HG02798 (cell line): ENCODE measurements around the gene HEXD.

Source experiments
- ATAC-seq: cut with Tn5 transposase; IDR thresholded peaks from one replicate; pipeline ENCODE4 v1.9.1; 2021; ENCODE audit warnings: mild to moderate bottlenecking; ENCODE audit not compliant: unreplicated experiment, poor library complexity

Gene HEXD

GRCh38 chr17:82412535-82413520 is 5.3 kb upstream of the HEXD start:
- no peak for ATAC-seq

DNA sequence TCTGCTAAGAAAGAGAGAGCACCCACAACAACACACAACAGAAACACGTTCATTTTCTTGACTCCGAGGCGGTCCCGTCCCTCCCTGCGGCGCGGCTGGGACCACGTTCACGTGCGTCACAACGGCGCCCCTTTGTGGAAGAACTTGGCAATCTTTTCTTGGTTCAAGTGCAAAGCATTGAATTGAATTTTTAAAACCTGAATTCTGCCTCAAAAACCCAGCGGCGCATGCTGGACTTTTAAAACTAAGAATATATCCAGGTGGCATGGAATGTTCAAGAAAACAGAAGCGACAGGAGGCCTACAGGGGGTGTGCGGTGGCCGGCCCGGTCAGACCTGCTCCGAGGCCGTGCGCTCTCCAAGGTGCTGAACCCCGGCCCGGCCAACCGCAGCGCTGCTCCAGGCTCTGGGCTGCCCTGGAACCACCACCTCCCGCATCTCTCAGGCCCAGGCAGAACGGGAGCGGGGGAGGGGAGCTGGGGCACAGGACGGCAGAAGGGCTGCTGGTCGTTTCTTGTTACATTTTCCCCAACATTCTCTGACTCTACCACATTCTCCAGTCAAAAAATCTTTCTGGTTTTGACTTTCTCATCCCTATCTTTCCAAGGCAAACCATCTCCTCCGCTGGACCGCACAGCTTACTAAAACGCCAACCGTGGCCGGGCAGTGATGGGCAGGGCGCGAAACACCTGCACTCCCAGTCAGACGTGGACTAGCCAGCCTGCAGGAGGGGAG is 3.4 kb upstream of the HEXD start:
- ATAC-seq = no peak

DNA sequence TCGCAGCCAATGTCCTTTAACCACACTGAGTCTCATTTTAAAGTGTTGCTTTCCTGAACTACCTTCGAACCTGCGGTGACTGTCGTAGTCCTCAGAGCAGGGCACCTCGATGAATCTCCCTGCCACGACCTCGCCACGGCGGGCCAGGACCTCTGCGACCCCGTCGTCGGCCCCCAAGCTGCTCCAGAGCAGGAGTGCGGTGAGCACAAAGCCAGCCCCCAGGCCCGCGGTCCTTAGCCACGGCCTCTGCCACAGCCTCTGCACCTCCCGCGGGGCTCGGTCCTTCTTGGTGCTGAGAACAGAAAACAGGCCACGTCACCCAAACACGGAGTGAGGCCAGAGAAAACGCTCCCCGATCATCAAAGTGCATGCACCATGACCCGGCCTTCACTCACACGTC is 2.8 kb upstream of the HEXD start:
- ATAC-seq = no peak

DNA sequence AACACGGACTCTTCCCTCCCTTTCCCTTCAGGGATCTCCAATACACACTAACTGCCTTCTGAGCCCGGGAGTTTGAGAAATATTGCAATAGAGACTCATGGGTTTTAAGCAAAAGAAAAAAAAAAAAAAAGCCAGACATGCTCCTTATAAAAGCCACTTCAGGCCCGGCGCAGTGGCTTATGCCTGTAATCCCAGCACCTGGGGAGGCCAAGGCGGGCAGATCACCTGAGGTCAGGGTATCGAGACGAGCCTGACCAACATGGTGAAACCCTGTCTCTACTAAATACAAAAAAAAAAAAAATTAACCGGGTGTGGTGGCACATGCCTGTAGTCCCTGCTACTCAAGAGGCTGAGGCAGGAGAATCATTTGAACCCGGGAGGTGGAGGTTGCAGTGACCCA is 2.4 kb upstream of the HEXD start:
- ATAC-seq = no peak

DNA sequence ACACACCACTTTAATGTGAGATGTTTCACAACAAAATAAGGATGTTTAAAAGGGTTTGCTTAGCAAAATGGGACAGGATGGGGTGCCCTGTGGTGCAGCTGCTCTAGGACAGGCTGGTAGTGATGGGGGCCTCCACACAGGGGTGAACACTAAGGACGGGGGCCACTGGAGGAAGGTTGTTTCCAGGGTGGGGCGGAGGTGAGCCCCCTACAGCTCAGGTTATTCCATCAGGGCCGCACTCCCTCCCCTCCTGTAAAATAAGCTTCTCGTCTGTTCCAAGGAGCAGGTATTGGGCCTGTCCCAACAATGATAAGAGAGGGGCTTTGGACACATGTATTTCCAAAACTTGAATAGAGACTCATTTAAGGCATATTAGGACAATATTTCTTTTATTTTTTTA is 1.9 kb upstream of the HEXD start:
- ATAC-seq = no peak

DNA sequence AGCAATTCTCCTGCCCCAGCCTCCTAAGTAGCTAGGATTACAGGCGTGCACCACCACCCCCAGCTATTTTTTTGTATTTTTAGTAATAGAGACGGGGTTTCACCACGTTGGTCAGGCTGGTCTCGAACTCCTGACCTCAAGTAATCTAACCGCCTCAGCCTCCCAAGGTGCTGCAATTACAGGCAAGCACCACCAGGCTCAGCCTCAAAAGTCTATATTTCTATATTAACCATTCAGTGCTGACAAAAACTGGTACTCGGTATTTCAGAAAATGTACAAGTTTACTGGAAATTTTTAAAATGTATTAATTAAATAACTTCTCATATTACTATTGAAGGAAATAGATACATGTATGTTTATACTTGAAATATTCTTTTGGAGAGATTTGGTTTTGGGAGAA is 1.4 kb upstream of the HEXD start:
- no peak for ATAC-seq

DNA sequence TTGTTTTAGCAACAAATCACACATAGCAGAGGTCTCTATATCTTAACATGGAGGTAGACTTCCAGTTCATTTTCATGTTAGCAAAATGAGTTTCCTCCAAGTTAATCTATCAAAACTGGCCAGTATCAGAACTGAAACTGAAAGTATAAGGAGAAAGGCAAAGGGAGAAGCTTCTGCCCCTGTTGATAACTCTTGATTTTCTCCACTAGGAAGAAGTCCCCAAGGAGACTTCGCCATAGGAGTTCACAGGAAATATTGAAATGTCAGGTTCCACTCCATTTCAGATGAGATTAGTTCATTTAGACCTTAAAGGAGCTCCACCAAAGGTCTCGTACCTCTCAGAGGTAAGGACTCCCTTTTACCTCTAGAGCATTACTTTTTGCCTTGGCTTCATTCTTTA is 1.4 kb downstream of the HEXD start:
- ATAC-seq = no peak

DNA sequence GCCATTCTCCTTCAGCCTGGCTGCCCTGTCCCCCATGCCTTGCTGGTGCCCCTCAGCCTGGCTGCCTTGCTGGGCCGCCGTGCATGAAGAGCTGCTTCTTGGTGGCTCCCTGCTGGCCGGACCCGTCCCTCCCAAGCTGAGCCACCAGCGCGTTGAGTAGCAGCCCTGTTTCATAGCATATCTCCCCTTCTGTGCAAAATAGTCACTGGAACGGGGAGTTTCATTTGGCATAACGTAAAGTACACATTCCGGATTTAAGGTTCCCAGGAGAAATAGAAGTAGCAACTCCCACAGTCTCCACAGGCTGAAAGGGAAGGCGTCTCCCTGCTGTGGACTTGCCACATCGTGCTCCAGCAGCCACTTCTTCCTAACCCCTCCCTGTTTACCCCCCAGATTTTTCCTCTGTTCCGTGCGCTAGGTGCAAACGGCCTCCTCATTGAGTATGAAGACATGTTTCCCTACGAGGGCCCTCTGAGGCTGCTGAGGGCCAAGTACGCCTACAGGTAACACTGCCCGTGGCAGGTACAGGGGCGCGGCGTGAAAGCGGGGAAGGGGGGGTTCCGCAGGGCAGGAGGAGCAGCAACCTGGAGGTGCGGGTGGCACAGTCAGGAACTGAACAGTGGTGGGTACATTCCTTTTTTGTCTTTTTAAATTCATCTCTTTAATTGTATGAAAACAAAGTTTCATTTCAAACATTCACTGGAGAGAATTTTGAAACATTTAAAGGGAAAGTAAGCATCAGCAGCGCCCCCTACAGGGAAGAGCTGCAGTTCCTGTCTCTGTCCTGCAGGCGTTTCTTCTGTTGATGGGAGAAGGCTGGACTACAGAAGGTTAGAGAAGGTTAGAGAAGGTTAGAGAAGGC is 6.1 kb downstream of the HEXD start:
- no peak for ATAC-seq

DNA sequence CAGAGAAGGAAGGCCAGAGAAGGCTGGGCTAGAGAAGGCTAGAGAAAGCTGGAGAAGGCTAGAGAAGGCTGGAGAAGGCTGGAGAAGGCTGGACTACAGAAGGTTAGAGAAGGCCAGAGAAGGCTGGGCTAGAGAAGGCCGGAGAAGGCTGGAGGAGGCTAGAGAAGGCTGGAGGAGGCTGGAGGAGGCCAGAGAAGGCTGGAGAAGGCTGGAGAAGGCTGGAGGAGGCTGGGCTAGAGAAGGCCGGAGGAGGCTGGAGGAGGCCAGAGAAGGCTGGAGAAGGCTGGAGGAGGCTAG is 6.7 kb downstream of the HEXD start:
- ATAC-seq = no peak

DNA sequence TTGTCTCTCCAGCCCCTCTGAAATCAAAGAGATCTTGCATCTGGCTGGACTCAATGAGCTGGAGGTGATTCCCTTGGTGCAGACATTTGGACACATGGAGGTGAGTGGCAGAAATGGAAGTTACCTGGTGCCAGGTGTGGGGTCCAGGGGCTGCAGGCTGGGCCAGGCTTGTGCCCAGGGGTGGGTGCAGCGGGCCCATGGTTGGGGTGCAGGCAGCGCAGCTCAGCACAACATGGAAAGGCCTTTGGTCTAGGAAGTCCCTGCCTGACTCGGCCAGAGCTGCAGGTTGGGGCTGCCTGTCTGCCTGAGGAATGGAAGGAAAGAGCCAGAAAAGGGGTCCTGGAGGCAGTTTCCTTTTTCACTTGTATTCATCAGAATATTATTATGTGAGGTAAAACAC is 10.4 kb downstream of the HEXD start:
- no peak for ATAC-seq

DNA sequence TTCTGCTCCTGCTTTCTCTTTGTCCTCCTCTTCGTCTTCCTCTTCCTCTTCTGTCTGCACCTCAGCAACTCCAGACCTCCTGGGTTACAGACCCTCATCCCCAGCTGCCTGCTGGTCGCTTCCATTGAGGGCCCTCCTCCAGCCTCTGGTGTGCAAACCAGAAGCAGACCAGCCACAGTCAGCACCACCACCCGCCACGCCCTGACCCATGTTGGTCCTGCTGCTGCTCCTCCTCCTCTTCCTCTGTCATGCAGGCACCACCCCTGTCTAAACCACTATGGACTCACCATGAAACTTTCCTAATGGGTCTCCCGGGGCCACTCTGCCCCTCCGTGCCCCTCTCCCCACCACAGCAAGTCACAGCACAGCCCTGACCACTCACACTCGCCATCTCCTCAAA is 11.7 kb downstream of the HEXD start:
- no peak for ATAC-seq

GRCh38 chr17:82432017-82432416 is 13.9 kb downstream of the HEXD start:
- no peak for ATAC-seq

GRCh38 chr17:82433560-82434215 is 15.5 kb downstream of the HEXD start:
- ATAC-seq = no peak

- no peak for ATAC-seq
Measured at GRCh38 chr17:82434216-82434565, 16.0 kb downstream of the HEXD start.

DNA sequence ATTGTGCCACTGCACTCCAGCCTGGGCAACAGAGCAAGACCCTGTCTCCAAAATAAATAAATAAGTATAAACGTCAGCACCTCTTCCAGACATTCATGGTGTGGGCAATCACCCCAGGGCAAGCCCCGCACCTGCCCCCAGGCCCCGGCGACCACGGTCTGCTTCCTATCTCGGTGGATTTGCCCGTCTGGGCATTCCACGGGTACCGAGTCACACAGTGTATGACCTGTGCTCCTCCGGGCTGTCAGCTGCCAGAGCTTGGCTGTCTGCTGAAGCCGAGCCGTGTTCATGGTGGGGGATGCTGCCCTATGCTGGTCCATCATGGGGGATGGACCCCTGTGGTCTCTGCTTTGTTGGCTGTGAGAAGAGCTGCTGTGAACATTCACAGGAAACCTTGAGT is 17.0 kb downstream of the HEXD start:
- ATAC-seq = no peak

GRCh38 chr17:82435601-82436583 is 17.7 kb downstream of the HEXD start:
- no peak for ATAC-seq

- ATAC-seq = no peak
Measured at GRCh38 chr17:82436601-82437324, 18.6 kb downstream of the HEXD start.

DNA sequence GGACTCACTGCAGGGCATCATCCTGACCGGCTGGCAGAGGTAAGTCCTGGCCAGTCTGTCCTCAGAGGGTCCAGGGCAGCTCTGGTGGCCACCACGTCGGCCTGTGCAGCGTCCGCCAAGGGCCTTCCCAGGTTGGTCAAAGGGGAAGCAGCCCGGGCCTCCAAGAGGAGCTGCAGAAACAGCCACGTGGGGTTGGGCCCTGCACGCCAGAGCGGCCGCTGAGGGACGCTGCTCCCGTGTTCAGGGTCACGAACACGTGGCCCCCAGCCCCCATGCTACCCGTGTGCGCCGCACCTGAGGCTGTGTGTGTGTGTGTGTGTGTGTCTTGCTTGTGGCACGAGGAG is 19.1 kb downstream of the HEXD start:
- ATAC-seq = no peak
